Naive B cell (primary cell): Measurements from ENCODE around the gene STK39. TPM values are rescaled to one million over a fixed set of nuclear protein-coding genes. Genes with fewer than 3 reads are reported as not detected.
A peak's percentile ranks its signal among the peaks of the same experiment; 100 is the strongest.

Source experiments
- ATAC-seq, 2 donors: fragments of 150-1000 bp; cut with Tn5 transposase; 2 replicates each; pipeline ENCODE4 v1.10.0; 2021; ENCODE audit warnings: low read depth in 2 of 2, mild to moderate bottlenecking in 2 of 2, moderate library complexity in 2 of 2
- DNase-seq: peaks from one replicate; pipeline ENCODE4 v3.0.0; 2022
- H3K27ac Mint-ChIP-seq, 6 donors: one replicate each; pipeline ENCODE4 v1.8.0; 2020 to 2022; ENCODE audit warnings: mild to moderate bottlenecking in 6 of 6, mixed read lengths in 6 of 6, moderate library complexity in 5 of 6, inconsistent platforms in 2 of 6
- H3K27me3 Mint-ChIP-seq, 3 donors: one replicate each; pipeline ENCODE4 v1.8.0; 2021 to 2022; ENCODE audit warnings: mixed read lengths in 3 of 3, mild to moderate bottlenecking in 1 of 3
- H3K36me3 Mint-ChIP-seq, 2 donors: one replicate each; pipeline ENCODE4 v1.8.0; 2020 to 2022; ENCODE audit warnings: mixed read lengths in 2 of 2, inconsistent platforms in 1 of 2, mild to moderate bottlenecking in 1 of 2
- H3K4me1 Mint-ChIP-seq, 3 donors: one replicate each; pipeline ENCODE4 v1.8.0; 2020 to 2022; ENCODE audit warnings: mixed read lengths in 3 of 3, inconsistent platforms in 1 of 3, mild to moderate bottlenecking in 1 of 3, moderate library complexity in 1 of 3
- H3K4me3 Mint-ChIP-seq, 8 donors: one replicate each; pipeline ENCODE4 v1.8.0; 2020 to 2022; ENCODE audit warnings: mild to moderate bottlenecking in 8 of 8, mixed read lengths in 8 of 8, moderate library complexity in 8 of 8, inconsistent platforms in 2 of 8
- H3K9me3 Mint-ChIP-seq, 7 donors: one replicate each; pipeline ENCODE4 v1.8.0; 2020 to 2022; ENCODE audit warnings: mixed read lengths in 7 of 7, mild to moderate bottlenecking in 5 of 7, inconsistent platforms in 2 of 7, moderate library complexity in 1 of 7
- polyA plus RNA-seq, 6 donors: library from polyadenylated mRNA; unstranded; fragments of 300-500 nt; fragmentation: Illumina TruSeq; gene quantifications; one replicate each; pipeline ENCODE4 v1.2.3, GENCODE V29; 2021; ENCODE audit warnings: low read depth in 6 of 6

STK39 gene
- polyA plus RNA-seq, 6 donors from 2014 or later, result 1.3 to 2.9 (median 1.5) TPM

GRCh38 chr2:168149150-168149974 is 98.0 kb downstream of the STK39 start:
- Mint-ChIP-seq H3K27ac (no peak overlapping the region), H3K27me3 (no peaks in the 10 kb centered on the region), H3K4me1 (no peaks in the 10 kb centered on the region), H3K4me3 (no peak overlapping the region), H3K9me3 (no peaks in the 10 kb centered on the region), H3K36me3 (no peaks in the 10 kb centered on the region)
- DNase-seq (no peak), ATAC-seq (no peak)

- DNase-seq, result no peak
- H3K27ac Mint-ChIP-seq, result no peak overlapping the region
These were observed 99.3 kb downstream of the STK39 start for GRCh38 chr2:168147830-168148794.

DNA sequence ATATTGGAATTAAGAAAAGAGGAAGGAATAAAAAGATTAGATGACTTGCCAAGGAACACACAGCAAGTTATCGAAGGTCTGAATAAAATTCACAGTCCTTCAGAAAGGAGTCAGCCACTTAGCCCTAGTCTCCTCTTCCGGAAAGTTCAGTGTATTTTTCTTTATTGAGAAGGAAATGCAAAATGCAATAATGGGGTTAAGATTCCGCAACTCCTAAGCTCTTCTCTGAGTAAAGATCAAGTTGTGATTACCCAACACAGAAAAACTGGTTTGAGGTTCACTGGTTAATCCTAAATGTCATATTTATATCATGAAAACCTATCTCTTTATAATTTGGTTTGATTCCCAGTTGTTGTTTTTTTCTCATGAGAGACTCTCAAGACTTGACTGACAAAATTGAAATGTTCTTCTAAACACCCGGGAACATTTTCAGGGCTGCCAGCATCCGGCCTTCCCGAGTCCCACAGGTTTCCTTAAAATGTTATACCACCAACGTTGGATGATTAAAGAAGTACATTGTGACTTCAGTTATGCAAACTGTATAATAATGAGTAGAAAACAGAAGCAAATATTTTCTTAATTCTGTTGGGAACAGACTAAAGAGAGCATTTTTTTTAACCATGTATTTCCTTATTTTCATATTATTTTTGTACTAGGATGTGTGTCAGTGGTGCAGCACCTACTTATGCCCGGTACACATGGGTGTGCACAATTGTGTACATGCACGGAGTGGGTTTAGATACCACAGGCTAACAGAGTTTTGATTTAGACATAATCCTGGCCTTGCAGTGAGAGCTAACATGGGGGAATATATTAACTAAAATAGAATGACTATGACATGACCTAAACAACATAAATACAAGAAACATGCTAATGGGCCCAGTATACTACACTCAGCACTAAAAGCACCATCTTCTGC is 100.2 kb downstream of the STK39 start:
- no peak for ATAC-seq
- no peaks in the 10 kb centered on the region for H3K4me1 Mint-ChIP-seq
- H3K9me3 Mint-ChIP-seq, result no peaks in the 10 kb centered on the region
- H3K4me3 Mint-ChIP-seq, result no peak overlapping the region
- H3K27ac Mint-ChIP-seq, result peak overlapping the region in 1 of 6 donors; percentile 21
- DNase-seq, result no peak
- H3K27me3 Mint-ChIP-seq, result no peaks in the 10 kb centered on the region
- H3K36me3 Mint-ChIP-seq, result no peaks in the 10 kb centered on the region

More at GRCh38 chr2:168147830-168148794, 99.3 kb downstream of the STK39 start:
- Mint-ChIP-seq H3K27me3 (no peaks in the 10 kb centered on the region), H3K4me1 (no peaks in the 10 kb centered on the region), H3K9me3 (no peaks in the 10 kb centered on the region), H3K36me3 (no peaks in the 10 kb centered on the region), H3K4me3 (no peak overlapping the region)
- ATAC-seq, result no peak

- DNase-seq (no peak), ATAC-seq (no peak)
- no peak overlapping the region for H3K27ac Mint-ChIP-seq
- no peaks in the 10 kb centered on the region for H3K9me3 Mint-ChIP-seq
- H3K4me3 Mint-ChIP-seq, result no peak overlapping the region
- H3K4me1 Mint-ChIP-seq, result no peaks in the 10 kb centered on the region
- no peaks in the 10 kb centered on the region for H3K36me3 Mint-ChIP-seq
- H3K27me3 Mint-ChIP-seq, result no peaks in the 10 kb centered on the region
These were observed 101.7 kb downstream of the STK39 start for GRCh38 chr2:168145426-168146310.

GRCh38 chr2:168145011-168145410 is 102.4 kb downstream of the STK39 start:
- DNase-seq (no peak), ATAC-seq (no peak)
- Mint-ChIP-seq H3K4me3 (no peak overlapping the region), H3K4me1 (no peaks in the 10 kb centered on the region), H3K9me3 (no peaks in the 10 kb centered on the region), H3K36me3 (no peaks in the 10 kb centered on the region), H3K27ac (no peak overlapping the region), H3K27me3 (no peaks in the 10 kb centered on the region)

GRCh38 chr2:168143813-168144212 is 103.6 kb downstream of the STK39 start:
- no peak for DNase-seq
- H3K27ac Mint-ChIP-seq, result no peak overlapping the region

GRCh38 chr2:168140892-168141291 is 106.5 kb downstream of the STK39 start:
- Mint-ChIP-seq H3K36me3 (no peaks in the 10 kb centered on the region), H3K4me1 (peaks cover 0 to 6% (median 2%) of the 10 kb centered on the region in 3 donors), H3K27me3 (no peaks in the 10 kb centered on the region), H3K9me3 (no peaks in the 10 kb centered on the region), H3K27ac (no peak overlapping the region), H3K4me3 (no peak overlapping the region)
- no peak for DNase-seq
- ATAC-seq, result no peak

More at GRCh38 chr2:168143813-168144212, 103.6 kb downstream of the STK39 start:
- no peaks in the 10 kb centered on the region for H3K4me1 Mint-ChIP-seq
- no peak overlapping the region for H3K4me3 Mint-ChIP-seq
- no peaks in the 10 kb centered on the region for H3K27me3 Mint-ChIP-seq
- H3K36me3 Mint-ChIP-seq, result no peaks in the 10 kb centered on the region
- no peaks in the 10 kb centered on the region for H3K9me3 Mint-ChIP-seq
- no peak for ATAC-seq

DNA sequence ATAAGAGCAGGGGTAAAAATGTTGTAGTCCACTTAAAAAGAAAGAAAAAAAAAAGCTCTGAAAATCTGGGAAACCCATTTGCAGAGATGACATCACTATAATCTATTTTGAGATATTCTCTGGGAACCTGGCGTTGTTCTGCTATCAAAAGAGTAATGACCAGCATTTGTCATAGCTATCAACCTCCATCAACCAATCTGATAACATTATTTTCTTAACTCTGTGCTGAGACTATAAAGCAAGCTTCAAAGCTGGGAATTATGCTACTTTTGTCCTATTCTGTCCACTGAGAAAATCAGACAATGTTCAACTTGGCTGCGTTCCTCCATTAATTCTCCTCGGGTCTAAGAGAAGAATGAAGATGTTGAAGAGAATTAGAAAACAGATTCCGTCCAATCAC is 107.5 kb downstream of the STK39 start:
- H3K4me1 Mint-ChIP-seq, result peaks cover 0 to 6% (median 2%) of the 10 kb centered on the region in 3 donors
- DNase-seq (no peak), ATAC-seq (no peak)
- H3K9me3 Mint-ChIP-seq, result no peaks in the 10 kb centered on the region
- no peaks in the 10 kb centered on the region for H3K27me3 Mint-ChIP-seq
- H3K36me3 Mint-ChIP-seq, result peaks cover 0 to 4% of the 10 kb centered on the region in 2 donors
- H3K4me3 Mint-ChIP-seq, result no peak overlapping the region
- no peak overlapping the region for H3K27ac Mint-ChIP-seq

DNA sequence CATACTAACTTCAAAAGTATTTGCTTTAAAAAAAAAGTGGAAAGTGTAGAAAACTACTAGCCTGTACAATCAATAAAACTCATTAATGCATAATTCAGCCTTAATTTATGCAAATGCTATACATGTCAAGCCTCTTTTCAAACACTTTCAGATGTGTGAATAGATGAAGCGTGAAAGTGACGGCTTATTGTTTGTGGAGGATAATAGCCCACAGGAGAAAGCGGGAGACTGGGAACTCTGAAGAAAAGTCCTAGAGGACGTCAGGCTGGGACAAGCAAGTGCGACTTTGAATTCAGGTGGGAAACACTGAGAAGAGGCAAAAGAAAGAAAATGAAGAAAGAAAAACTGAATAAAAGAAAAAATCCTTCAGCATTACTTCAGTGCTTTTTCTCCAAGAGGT is 108.5 kb downstream of the STK39 start:
- H3K36me3 Mint-ChIP-seq, result peaks cover 0 to 4% of the 10 kb centered on the region in 2 donors
- H3K9me3 Mint-ChIP-seq, result no peaks in the 10 kb centered on the region
- peaks cover 0 to 6% (median 2%) of the 10 kb centered on the region in 3 donors for H3K4me1 Mint-ChIP-seq
- H3K27ac Mint-ChIP-seq, result peak overlapping the region in 2 of 6 donors; percentile 70 to 76
- ATAC-seq (no peak), DNase-seq (no peak)
- H3K27me3 Mint-ChIP-seq, result no peaks in the 10 kb centered on the region
- no peak overlapping the region for H3K4me3 Mint-ChIP-seq

- H3K9me3 Mint-ChIP-seq, result no peaks in the 10 kb centered on the region
- H3K27me3 Mint-ChIP-seq, result no peaks in the 10 kb centered on the region
- peaks cover 0 to 4% of the 10 kb centered on the region in 2 donors for H3K36me3 Mint-ChIP-seq
- DNase-seq (no peak), ATAC-seq (no peak)
- H3K4me3 Mint-ChIP-seq, result no peak overlapping the region
- peaks cover 0 to 6% (median 2%) of the 10 kb centered on the region in 3 donors for H3K4me1 Mint-ChIP-seq
- peak overlapping the region in 2 of 6 donors; percentile 2 to 70 for H3K27ac Mint-ChIP-seq
These were observed 109.0 kb downstream of the STK39 start for GRCh38 chr2:168138374-168138773.

- peak in 1 of 2 donors; percentile 28 for ATAC-seq
- no peaks in the 10 kb centered on the region for H3K27me3 Mint-ChIP-seq
- peaks cover 2 to 4% of the 10 kb centered on the region in 2 donors for H3K36me3 Mint-ChIP-seq
- peaks cover 0 to 6% (median 2%) of the 10 kb centered on the region in 3 donors for H3K4me1 Mint-ChIP-seq
- no peak for DNase-seq
- H3K9me3 Mint-ChIP-seq, result no peaks in the 10 kb centered on the region
- no peak overlapping the region for H3K27ac Mint-ChIP-seq
- no peak overlapping the region for H3K4me3 Mint-ChIP-seq
These were observed 109.8 kb downstream of the STK39 start for GRCh38 chr2:168137510-168138180.
